Gastrocnemius medialis (tissue), 4 donors: ENCODE data around the gene ASB17. TPM values are rescaled to one million over a fixed set of nuclear protein-coding genes. Genes with fewer than 3 reads are reported as not detected.

Experiments
- ATAC-seq, 2 donors: fragments of 150-250 bp; one replicate each; pipeline ENCODE4 v1.9.1; 2016
- DNase-seq, 2 donors: peaks; one replicate each; pipeline ENCODE4 v3.0.0-alpha.2; 2019
- H3K27ac ChIP-seq, 4 donors: fragments of 200-600 bp; sonication (generic); 1 replicate in 1 of 4; 2 replicates in 3 of 4; pipeline ENCODE4 v1.5.1; 2016 to 2018; ENCODE audit warnings: mild to moderate bottlenecking in 2 of 4, moderate library complexity in 1 of 4
- H3K27me3 ChIP-seq, 3 donors: fragments of 200-600 bp; sonication (generic) in 2 of 3; 1 replicate in 1 of 3; 2 replicates in 2 of 3; pipeline versions ENCODE4 v1.5.1 to v1.6.0; 2016 to 2019; ENCODE audit warnings: mild to moderate bottlenecking in 1 of 3, moderate library complexity in 1 of 3
- H3K36me3 ChIP-seq, 2 donors: fragments of 200-600 bp; sonication (generic) in 1 of 2; one replicate each; pipeline ENCODE4 v1.5.1; 2017 to 2018
- H3K4me1 ChIP-seq, 2 donors: fragments of 200-600 bp; sonication (generic) in 1 of 2; one replicate each; pipeline ENCODE4 v1.5.1; 2016 to 2017; ENCODE audit warnings: mild to moderate bottlenecking in 2 of 2
- H3K4me3 ChIP-seq, 4 donors: fragments of 200-600 bp; sonication (generic) in 3 of 4; 1 replicate in 1 of 4; 2 replicates in 3 of 4; pipeline ENCODE4 v1.5.1; 2016 to 2019; ENCODE audit warnings: mild to moderate bottlenecking in 2 of 4
- H3K9me3 ChIP-seq, 3 donors: fragments of 200-600 bp; sonication (generic) in 2 of 3; 1 replicate in 1 of 3; 2 replicates in 2 of 3; pipeline ENCODE4 v1.5.1; 2016 to 2019
- CTCF ChIP-seq, 5 experiments: fragments of 450-650 bp in 3 of 5; fragments of 200-600 bp in 2 of 5; sonication (generic) in 2 of 5; IDR thresholded peaks in 4 of 5; conservative IDR thresholded peaks in 1 of 5; 1 replicate in 4 of 5; 2 replicates in 1 of 5; pipeline ENCODE4 v1.5.1; 2016 to 2019; ENCODE audit warnings: antibody characterized with exemption in 5 of 5, mild to moderate bottlenecking in 3 of 5, moderate library complexity in 3 of 5
- POLR2A ChIP-seq, 2 donors: fragments of 450-650 bp; IDR thresholded peaks; one replicate each; pipeline ENCODE4 v1.6.1; 2017; ENCODE audit warnings: antibody characterized with exemption in 2 of 2, mild to moderate bottlenecking in 2 of 2, moderate library complexity in 2 of 2
- in situ Hi-C, 4 donors: fragments of 200-750 bp; cut with MboI; loops; one replicate each; pipeline versions ENCODE4 v1.15.0 to v1.8.0; 2017; ENCODE audit warnings: low sequenced_read_pairs in 4 of 4
- intact Hi-C: fragments of 100-400 bp; cut with DNase I; formaldehyde crosslinking; loops from one replicate; pipeline ENCODE4 v1.15.1; 2023; ENCODE audit warnings: low total_unique reads
- total RNA-seq, 4 donors: library from RNA; depleted of rRNA; stranded (reverse); fragments of >200 nt; gene quantifications; one replicate each; pipeline versions ENCODE4 v1.1.0 to v1.2.3, GENCODE V29; 2016

The ASB17 gene
- total RNA-seq, 4 donors from 2014 or later: not detected

- no peak for ATAC-seq
- Histone ChIP-seq H3K9me3 (no peaks in the 10 kb centered on the region), H3K4me1 (no peaks in the 10 kb centered on the region), H3K27me3 (no peaks in the 10 kb centered on the region), H3K4me3 (no peak overlapping the region), H3K36me3 (no peaks in the 10 kb centered on the region), H3K27ac (no peak overlapping the region)
- DNase-seq: no peak
- in situ Hi-C loops: no loop called here
- TF ChIP-seq POLR2A (IDR thresholded peaks at IDR 0.05): no peak
- TF ChIP-seq CTCF (IDR thresholded peaks at IDR 0.05 in 4 of 5, conservative IDR thresholded peaks at IDR 0.05 in 1 of 5): no peak
- intact Hi-C loops: no loop called here
Observed at GRCh38 chr1:75870951-75871350, 61.3 kb downstream of the ASB17 start.

Other genes starting within 250 kb of the ASB17 start
- gene ACADM, start 207.7 kb downstream of the ASB17 start, total RNA-seq: 100 to 1,000 TPM in 2 of 4 donors, 10 to 100 TPM in 2; 92.4 to 128 (median 111) TPM
- 10 to 100 TPM; 48.7 to 74.5 (median 62.6) TPM for gene RABGGTB, start 146.1 kb downstream of the ASB17 start, total RNA-seq
- gene MSH4, start 135.5 kb downstream of the ASB17 start, total RNA-seq: 1 to 10 TPM in 1 of 4 donors, under 1 TPM in 3; 0.15 to 2.2 (median 0.40) TPM
- gene ST6GALNAC3, start 142.3 kb upstream of the ASB17 start, total RNA-seq: 1 to 10 TPM; 1.7 to 3.9 (median 2.8) TPM